OCI-LY1 (cell line): ENCODE measurements around the gene MRC2.

Experiments
- H2AFZ ChIP-seq: fragments of 200-600 bp; sonication (generic), shearing (Covaris generic); 2 replicates; pipeline ENCODE4 v1.6.0; 2014; ENCODE audit warnings: antibody characterized with exemption, mild to moderate bottlenecking, low read length
- H3F3A ChIP-seq: fragments of 200-600 bp; sonication (generic), shearing (Covaris generic); 2 replicates; pipeline ENCODE4 v1.6.0; 2014; ENCODE audit warnings: mild to moderate bottlenecking, antibody characterized with exemption, low read length, moderate library complexity; ENCODE audit not compliant: insufficient read depth
- H3K27ac ChIP-seq: fragments of 200-600 bp; sonication (generic); 2 replicates; pipeline ENCODE4 v1.5.1; 2014; ENCODE audit warnings: low read length, mixed run types, mild to moderate bottlenecking, low read depth; ENCODE audit not compliant: poor library complexity, severe bottlenecking
- H3K27me3 ChIP-seq: fragments of 200-600 bp; sonication (generic); 2 replicates; pipeline ENCODE4 v1.6.0; 2014; ENCODE audit warnings: antibody characterized with exemption, mild to moderate bottlenecking, low read length, moderate library complexity; ENCODE audit not compliant: insufficient read depth
- H3K36me3 ChIP-seq: fragments of 200-600 bp; sonication (generic); 2 replicates; pipeline ENCODE4 v1.6.1; 2014; ENCODE audit warnings: mild to moderate bottlenecking, antibody characterized with exemption, low read length, moderate library complexity, mixed read lengths; ENCODE audit not compliant: insufficient read depth
- H3K4me1 ChIP-seq: fragments of 200-600 bp; sonication (generic); 2 replicates; pipeline ENCODE4 v1.5.1; 2014; ENCODE audit warnings: mild to moderate bottlenecking, low read length, moderate library complexity; ENCODE audit not compliant: insufficient read depth, severe bottlenecking
- H3K4me2 ChIP-seq: fragments of 200-600 bp; sonication (generic), shearing (Covaris generic); 2 replicates; pipeline ENCODE4 v1.6.1; 2014; ENCODE audit warnings: low read length
- H3K4me3 ChIP-seq: fragments of 200-600 bp; sonication (generic); 2 replicates; pipeline ENCODE4 v1.5.1; 2014; ENCODE audit warnings: low read length, low read depth, mild to moderate bottlenecking, mixed read lengths; ENCODE audit not compliant: poor library complexity, severe bottlenecking
- H3K79me2 ChIP-seq: fragments of 200-600 bp; shearing (Covaris generic); 2 replicates; pipeline ENCODE4 v1.6.1; 2016; ENCODE audit warnings: mixed run types, low read length, mixed read lengths; ENCODE audit not compliant: insufficient read depth
- H3K9ac ChIP-seq: fragments of 200-600 bp; sonication (generic), shearing (Covaris generic); 2 replicates; pipeline ENCODE4 v1.6.1; 2014; ENCODE audit warnings: mild to moderate bottlenecking, low read length, mixed read lengths
- H3K9me2 ChIP-seq: fragments of 200-600 bp; sonication (generic), shearing (Covaris generic); 2 replicates; pipeline ENCODE4 v1.6.1; 2014; ENCODE audit warnings: low read depth, mild to moderate bottlenecking, low read length, mixed read lengths
- H3K9me3 ChIP-seq: fragments of 200-600 bp; shearing (Covaris generic); 2 replicates; pipeline ENCODE4 v1.6.1; 2014; ENCODE audit warnings: low read length, mixed read lengths
- H4K20me1 ChIP-seq: fragments of 200-600 bp; sonication (generic), shearing (Covaris generic); 2 replicates; pipeline ENCODE4 v1.6.0; 2016; ENCODE audit warnings: mild to moderate bottlenecking, low read length; ENCODE audit not compliant: insufficient read depth
- CTCF ChIP-seq: fragments of 200-600 bp; sonication (generic), shearing (Covaris generic); IDR thresholded peaks from 2 replicates; pipeline ENCODE4 v1.5.1; 2017; ENCODE audit warnings: mild to moderate bottlenecking, antibody characterized with exemption, low read length, moderate library complexity, mixed read lengths
- EZH2 ChIP-seq: fragments of 200-600 bp; sonication (generic), shearing (Covaris generic); IDR thresholded peaks from 2 replicates; pipeline ENCODE4 v1.8.0; 2017; ENCODE audit warnings: borderline replicate concordance, mixed run types, mild to moderate bottlenecking, antibody characterized with exemption, low read length, moderate library complexity, mixed read lengths

The MRC2 gene

GRCh38 chr17:62701706-62702085 lies 74.2 kb downstream of the MRC2 start:
- no peak for TF ChIP-seq CTCF
- no peak for TF ChIP-seq EZH2
- H3K79me2 ChIP-seq: no peaks in the 10 kb centered on the region
- no peak overlapping the region for H3K9ac ChIP-seq
- H3K27me3 ChIP-seq: no peaks in the 10 kb centered on the region; the same call in 1 of the 2 replicates
- H2AFZ ChIP-seq: no peak overlapping the region
- no peaks in the 10 kb centered on the region for H3K36me3 ChIP-seq
- no peaks in the 10 kb centered on the region for H4K20me1 ChIP-seq
- no peak overlapping the region for H3K27ac ChIP-seq
- no peaks in the 10 kb centered on the region for H3K9me3 ChIP-seq
- H3F3A ChIP-seq: no peaks in the 10 kb centered on the region
- H3K4me1 ChIP-seq: no peaks in the 10 kb centered on the region
- H3K9me2 ChIP-seq: no peaks in the 10 kb centered on the region
- H3K4me3 ChIP-seq: no peak overlapping the region
- no peak overlapping the region for H3K4me2 ChIP-seq

- no peak overlapping the region for H2AFZ ChIP-seq
These were observed 75.3 kb downstream of the MRC2 start for GRCh38 chr17:62702746-62703260.

GRCh38 chr17:62703261-62703775 lies 75.8 kb downstream of the MRC2 start:
- Histone ChIP-seq H3F3A (no peaks in the 10 kb centered on the region), H3K27me3 (no peaks in the 10 kb centered on the region; the same call in 1 of the 2 replicates), H3K9me2 (no peaks in the 10 kb centered on the region), H3K4me1 (no peaks in the 10 kb centered on the region), H3K9ac (no peak overlapping the region), H3K36me3 (no peaks in the 10 kb centered on the region; the same call in 1 of the 2 replicates), H3K9me3 (no peaks in the 10 kb centered on the region), H2AFZ (no peak overlapping the region), H3K27ac (no peak overlapping the region), H3K4me2 (peak overlapping the region; percentile 52), H3K4me3 (peak overlapping the region; percentile 42), H3K79me2 (no peaks in the 10 kb centered on the region), H4K20me1 (no peaks in the 10 kb centered on the region)
- TF ChIP-seq EZH2 (no peak), CTCF (no peak)

More at GRCh38 chr17:62702746-62703260, 75.3 kb downstream of the MRC2 start:
- Histone ChIP-seq H3K9ac (no peak overlapping the region), H3K4me1 (no peaks in the 10 kb centered on the region), H3K27me3 (no peaks in the 10 kb centered on the region; the same call in 1 of the 2 replicates), H3F3A (no peaks in the 10 kb centered on the region), H3K9me3 (no peaks in the 10 kb centered on the region), H3K36me3 (no peaks in the 10 kb centered on the region), H3K79me2 (no peaks in the 10 kb centered on the region), H4K20me1 (no peaks in the 10 kb centered on the region), H3K4me2 (no peak overlapping the region), H3K9me2 (no peaks in the 10 kb centered on the region), H3K27ac (no peak overlapping the region), H3K4me3 (no peak overlapping the region)
- TF ChIP-seq EZH2 (no peak), CTCF (no peak)
